ENCODE measurements around the gene FAM184A.
"Not testable (repeated sequence)": the region's sequence is repeated elsewhere in the genome, so short reads cannot be mapped to it uniquely, and the experiment has no call there.

FAM184A gene, protein sequence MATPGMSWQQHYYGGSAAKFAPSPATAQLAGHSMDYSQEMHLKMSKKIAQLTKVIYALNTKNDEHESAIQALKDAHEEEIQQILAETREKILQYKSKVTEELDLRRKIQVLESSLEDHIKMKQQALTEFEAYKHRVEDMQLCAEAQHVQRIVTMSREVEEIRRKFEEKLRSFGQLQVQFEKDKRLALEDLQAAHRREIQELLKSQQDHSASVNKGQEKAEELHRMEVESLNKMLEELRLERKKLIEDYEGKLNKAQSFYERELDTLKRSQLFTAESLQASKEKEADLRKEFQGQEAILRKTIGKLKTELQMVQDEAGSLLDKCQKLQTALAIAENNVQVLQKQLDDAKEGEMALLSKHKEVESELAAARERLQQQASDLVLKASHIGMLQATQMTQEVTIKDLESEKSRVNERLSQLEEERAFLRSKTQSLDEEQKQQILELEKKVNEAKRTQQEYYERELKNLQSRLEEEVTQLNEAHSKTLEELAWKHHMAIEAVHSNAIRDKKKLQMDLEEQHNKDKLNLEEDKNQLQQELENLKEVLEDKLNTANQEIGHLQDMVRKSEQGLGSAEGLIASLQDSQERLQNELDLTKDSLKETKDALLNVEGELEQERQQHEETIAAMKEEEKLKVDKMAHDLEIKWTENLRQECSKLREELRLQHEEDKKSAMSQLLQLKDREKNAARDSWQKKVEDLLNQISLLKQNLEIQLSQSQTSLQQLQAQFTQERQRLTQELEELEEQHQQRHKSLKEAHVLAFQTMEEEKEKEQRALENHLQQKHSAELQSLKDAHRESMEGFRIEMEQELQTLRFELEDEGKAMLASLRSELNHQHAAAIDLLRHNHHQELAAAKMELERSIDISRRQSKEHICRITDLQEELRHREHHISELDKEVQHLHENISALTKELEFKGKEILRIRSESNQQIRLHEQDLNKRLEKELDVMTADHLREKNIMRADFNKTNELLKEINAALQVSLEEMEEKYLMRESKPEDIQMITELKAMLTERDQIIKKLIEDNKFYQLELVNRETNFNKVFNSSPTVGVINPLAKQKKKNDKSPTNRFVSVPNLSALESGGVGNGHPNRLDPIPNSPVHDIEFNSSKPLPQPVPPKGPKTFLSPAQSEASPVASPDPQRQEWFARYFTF

DNA sequence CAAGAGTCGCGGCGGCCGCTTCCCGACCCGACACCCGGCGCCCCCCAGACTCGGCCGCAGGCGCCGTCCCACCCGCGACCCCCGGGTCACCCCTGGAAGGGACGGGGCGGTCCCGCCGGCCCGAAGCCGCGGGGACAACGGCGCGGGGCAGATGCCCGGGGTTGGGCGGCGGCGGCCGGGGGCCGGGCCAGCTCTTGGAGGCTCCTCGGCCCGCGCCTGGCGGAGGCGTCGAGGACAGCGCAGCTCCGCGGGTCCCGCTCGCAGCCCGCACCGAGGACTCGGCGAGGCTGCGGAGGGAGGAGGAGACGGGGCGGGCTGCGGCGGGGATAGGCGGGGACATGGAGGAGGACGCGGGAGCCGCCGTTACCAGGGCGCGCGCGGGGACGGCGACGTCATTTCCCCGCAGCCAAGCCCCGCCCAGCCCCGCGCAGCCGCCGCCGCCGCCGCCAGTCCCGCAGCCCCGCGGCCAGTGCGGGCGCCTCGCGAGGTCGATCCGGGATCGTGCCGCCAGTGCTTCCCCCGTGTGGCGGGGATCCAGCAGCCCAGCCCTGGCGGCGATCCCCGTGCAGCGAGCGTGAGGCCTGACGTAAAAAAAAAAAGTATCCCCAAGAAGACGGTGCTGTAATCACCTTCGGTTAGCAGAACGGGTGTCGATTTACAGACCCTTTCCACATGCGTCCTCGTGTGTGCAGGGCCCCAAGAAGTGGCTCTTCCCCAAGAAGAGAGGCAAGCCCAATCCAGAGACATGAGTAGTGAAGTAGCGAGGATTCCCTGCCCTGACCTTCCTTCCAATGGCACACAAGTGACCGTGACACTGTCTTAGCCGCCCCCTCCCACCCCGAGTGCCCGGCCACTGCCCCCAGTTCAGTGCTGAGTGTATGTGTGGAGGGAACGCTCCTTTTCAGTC is at the start of gene FAM184A:
Gene FAM184A, minus strand, starts transcription at position 289 of the 907 bp plus-strand sequence. CDS start 365 bp downstream, outside the sequence.
- peak; percentile 79 for DNase-seq

- no peak for DNase-seq
Observed at GRCh38 chr6:119127627-119128026, 49.2 kb upstream of the FAM184A start.

GRCh38 chr6:119126826-119127225 is 48.4 kb upstream of the FAM184A start:
- DNase-seq: no peak

DNA sequence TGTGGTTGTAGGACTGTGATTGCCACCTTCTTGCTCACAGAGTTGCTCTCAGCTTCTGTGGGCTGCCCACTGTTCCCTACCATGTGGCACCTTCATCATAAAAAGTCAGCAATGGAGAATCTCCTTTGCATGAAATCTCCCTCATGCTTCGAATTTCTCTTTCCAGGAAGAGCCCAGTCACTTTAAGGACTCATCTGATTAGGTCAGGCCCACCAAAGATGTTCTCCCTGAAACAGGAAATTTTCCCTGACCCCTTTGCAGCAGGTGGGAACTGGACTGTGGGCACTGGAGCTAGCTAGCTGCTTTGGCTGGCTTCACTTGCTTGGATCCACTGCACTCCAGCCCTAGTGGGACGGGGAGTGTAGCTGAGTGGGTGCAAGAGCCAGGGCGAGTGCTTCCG is 47.7 kb upstream of the FAM184A start:
- no peak for DNase-seq

DNA sequence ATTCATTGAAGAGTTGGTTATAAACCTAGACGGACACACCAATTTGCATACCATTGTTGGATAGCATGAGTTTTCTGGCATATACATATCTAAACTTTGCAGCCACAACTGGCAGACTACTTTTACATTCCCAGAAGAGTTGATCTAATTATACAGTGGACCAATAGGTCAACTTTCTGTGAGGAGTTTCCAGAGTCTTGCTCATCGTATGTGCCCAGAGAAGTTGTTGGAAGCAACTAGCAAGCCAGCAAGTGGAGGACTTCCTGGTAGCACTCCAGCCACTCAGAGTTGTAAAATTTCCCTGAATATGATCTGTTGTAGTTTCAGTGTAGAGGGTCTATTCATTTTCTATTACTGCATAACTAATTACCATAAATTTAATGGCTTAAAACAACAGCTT is 47.1 kb upstream of the FAM184A start:
- no peak for DNase-seq

- no peak for DNase-seq
Observed at GRCh38 chr6:119124079-119124824, 45.8 kb upstream of the FAM184A start.

- DNase-seq: no peak
Observed at GRCh38 chr6:119122336-119122735, 43.9 kb upstream of the FAM184A start.

DNA sequence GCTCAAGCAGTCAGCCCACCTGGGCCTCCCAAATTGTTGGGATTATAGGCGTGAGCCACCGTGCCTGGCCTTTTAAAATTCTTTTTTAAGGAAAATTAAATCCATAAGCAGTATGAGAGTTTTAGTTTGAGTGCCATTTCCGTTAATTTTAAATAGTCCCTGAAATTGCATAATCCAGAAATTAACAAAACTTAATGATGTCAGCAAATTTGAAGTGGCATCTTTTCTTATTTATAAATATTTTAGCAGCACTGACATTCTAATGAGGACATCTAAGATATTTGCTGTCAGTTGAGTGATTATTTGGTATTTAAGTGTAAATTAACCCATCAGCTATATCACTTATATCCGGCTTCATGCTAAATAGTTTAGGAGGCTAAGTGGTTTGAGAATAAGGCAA is 42.9 kb upstream of the FAM184A start:
- no peak for DNase-seq

DNA sequence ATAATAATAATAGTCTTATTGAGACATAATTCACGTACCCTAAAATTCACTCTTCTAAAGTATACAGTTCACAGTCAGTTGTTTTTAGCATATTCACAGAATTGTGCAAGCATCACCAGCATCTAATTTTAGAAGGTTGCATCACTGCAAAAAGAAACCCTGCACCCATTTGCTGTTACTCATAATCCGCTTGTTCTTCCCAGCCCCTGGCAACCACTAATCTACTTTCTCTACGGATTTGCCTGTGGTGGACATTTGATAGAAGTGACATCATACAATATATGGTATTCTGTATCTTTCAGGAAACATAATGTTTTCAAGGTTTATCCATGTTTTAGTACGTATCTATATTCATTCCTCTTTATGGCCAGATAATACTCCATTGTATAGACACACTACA is 41.5 kb upstream of the FAM184A start:
- DNase-seq: no peak

DNA sequence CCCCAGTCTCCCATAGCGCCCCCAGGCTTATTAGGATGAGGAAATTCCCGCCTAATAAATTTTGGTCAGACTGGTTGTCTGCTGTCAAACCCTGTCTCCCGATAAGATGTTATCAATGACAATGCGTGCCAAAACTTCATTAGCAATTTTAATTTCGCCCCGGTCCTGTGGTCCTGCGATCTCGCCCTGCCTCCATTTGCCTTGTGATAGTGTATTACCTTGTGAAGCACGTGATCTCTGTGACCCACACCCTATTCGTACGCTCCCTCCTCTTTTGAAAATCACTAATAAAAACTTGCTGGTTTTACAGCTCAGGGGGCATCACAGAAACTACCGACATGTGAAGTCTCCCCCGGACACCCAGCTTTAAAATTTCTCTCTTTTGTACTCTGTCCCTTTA is 40.6 kb upstream of the FAM184A start:
- DNase-seq: not testable (repeated sequence)

GRCh38 chr6:119116712-119117281 is 38.3 kb upstream of the FAM184A start:
- DNase-seq: no peak

DNA sequence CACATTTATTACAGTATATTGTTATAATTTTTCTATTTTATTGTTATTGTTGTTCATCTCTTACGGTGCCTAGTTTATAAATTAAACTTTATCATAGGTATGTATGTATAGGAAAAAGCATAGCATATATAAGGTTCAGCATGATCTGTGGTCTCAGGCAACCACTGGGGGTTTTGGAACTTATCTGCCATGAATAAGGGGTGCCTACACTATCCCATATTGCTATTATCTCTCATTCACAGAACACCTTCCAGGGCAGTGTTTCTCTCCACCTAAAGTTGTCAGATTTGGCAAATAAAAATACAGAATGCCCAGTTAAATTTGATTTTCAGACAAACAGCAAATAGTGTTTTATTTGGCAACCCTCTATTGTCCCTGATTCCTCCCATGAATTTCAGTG is 35.5 kb upstream of the FAM184A start:
- no peak for DNase-seq

DNA sequence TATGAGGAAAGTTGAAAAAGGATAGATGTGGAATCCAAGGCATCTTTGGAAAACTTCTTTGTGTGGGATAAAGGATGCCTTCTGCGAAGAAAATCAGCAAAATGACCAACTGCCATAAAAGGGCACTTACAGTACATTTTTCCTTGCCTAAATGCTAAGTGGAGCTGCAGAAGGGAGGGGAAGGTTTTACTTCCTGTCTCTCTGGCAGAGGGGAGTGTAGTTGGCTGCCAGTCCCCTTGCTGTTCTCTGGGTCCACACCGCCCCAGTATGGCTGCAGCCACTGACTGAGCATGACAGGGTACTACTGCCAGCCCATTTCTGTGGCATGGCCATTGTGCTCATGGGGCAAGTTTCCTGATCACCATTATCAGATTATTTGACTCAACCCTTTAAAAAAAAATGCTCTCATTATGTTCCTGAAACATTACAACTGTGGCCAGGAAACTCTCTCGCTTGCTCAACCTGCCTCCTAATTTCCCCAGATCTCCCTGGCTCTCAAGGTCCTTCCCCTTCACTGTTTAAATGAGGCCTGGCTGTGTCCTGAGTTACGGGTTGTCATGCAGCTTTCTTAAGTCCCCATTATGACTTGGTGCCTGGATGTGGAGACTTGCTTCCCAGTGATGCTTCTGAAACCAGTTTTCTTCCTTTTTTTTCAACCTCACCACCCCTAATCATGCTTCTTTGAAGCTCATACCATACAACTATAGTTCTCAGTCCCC is 34.5 kb upstream of the FAM184A start:
- no peak for DNase-seq

- DNase-seq: peak; percentile 61
Observed at GRCh38 chr6:119110601-119111548, 32.4 kb upstream of the FAM184A start.

DNA sequence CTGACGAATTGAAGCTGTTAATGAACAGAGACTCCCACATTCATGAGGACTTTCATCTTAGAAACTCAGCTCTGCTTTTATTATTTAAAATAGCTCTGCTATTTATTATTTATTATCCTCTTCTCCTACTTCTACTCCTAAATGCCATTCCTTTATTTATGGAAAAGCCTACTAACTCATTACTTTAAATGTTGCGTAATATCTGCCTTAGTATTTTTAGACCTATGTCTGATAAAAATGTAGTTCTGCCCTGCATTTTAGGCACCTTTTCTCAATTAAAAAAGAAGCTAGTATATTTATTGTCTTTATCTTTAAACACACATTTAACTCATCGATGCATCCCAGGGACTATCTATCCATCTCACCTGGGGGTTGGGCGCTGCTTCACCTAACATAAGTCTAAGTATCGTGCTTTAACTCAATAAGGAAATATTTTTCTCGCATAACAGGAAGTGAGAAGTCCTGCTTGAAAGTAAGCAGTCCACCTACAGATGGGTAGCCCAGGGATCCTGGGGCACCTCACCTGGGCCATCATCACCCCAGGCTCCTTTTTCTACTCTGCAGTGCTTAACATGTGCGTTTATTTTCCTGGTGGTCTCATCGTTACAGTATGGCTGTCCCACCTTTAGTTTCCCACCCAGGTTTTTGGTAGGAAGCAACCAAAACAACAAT is 31.3 kb upstream of the FAM184A start:
- peak; percentile 6 for DNase-seq

- no peak for DNase-seq
Observed at GRCh38 chr6:119108076-119108475, 29.6 kb upstream of the FAM184A start.

DNA sequence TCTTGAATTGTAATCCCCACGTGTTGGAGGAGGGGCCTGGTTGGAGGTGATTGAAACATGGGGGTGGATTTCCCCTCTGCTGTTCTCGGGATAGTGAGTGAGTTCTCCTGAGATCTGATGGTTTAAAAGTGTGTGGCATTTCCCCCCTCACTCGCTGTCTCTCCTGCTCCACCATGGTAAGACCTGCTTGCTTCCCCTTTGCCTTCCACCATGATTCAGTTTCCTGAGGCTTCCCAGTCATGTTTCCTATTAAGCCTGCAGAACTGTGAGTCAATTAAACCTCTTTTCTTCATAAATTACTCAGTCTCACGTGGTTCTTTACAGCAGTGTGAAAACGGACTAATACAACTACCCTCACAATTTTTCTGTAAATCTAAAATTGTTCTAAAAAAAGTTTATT is 26.8 kb upstream of the FAM184A start:
- DNase-seq: no peak

GRCh38 chr6:119102901-119103300 is 24.4 kb upstream of the FAM184A start:
- DNase-seq: no peak

DNA sequence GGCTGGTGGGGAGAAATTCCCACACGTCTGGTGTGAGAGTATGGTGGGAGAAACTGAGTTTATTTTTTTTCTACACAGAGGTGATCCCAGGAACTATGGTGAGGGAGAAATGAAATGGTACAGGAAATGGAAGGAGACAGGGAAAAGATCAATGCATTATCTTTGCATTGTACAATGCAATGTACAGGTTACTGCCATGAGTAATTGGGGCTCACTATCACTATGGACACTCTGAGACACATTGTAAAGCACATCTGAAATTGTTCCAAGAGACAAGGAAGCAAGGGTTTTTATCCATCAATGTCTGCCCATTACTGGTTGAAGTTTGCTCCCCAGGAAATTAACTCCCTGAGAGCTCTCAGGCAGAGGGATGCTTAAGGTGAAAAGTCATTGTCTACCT is 21.7 kb upstream of the FAM184A start:
- no peak for DNase-seq
